ENCODE data around the gene IBSP. TPM values are rescaled to one million over a fixed set of nuclear protein-coding genes. Genes with fewer than 3 reads are reported as not detected.

The IBSP gene
- total RNA-seq, 1 experiment from 2014 or later, result not detected

DNA sequence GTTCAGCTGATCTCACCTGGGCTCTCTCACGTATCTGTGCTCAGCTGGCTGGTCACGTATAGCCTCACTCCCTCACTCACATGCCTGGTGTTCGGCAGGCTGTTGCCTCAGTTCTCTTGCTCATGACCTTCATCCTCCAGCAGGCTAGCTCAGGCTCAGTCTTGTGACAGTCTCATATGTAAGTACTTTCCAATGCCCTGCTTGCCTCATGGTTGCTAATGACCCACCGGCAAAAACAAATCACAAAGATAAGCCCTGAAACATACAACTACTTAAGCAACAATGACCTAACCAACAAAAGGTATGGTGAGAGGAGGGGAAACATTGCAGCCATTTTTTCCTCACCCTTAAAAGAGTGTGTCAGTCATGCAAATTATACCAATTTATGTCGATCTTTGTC lies 58.4 kb downstream of the IBSP start:
- Histone ChIP-seq H3K36me3 (ENCODE audit: control insufficient read depth, insufficient read depth, low read length) (no peaks in the 10 kb centered on the region), H3K4me1 (ENCODE audit: control insufficient read depth, insufficient read depth, low read length) (no peaks in the 10 kb centered on the region), H3K27me3 (ENCODE audit: control insufficient read depth, insufficient read depth, low read length) (no peaks in the 10 kb centered on the region; the same call in 1 of the 2 replicates), H3K4me3 (ENCODE audit: low read depth in 2 of 2, low read length in 2 of 2) (no peak overlapping the region), H3K27ac (ENCODE audit: low read length) (no peak overlapping the region), H3K9me3 (ENCODE audit: control insufficient read depth, insufficient read depth, low read depth, low read length) (no peaks in the 10 kb centered on the region)
- POLR2A ChIA-PET, result no interaction called here
- no TSS peak for BruUV-seq (replicated peaks)
- CTCF ChIA-PET, result no interaction called here
- intact Hi-C loops (cut with micrococcal nuclease; ENCODE audit: unreplicated experiment) (no loop called here), in situ Hi-C loops (cut with HindIII; ENCODE audit: low pct_unique_long_range_greater_than_20kb, low sequenced_read_pairs) (no loop called here)
- TF ChIP-seq, protein P1, sequence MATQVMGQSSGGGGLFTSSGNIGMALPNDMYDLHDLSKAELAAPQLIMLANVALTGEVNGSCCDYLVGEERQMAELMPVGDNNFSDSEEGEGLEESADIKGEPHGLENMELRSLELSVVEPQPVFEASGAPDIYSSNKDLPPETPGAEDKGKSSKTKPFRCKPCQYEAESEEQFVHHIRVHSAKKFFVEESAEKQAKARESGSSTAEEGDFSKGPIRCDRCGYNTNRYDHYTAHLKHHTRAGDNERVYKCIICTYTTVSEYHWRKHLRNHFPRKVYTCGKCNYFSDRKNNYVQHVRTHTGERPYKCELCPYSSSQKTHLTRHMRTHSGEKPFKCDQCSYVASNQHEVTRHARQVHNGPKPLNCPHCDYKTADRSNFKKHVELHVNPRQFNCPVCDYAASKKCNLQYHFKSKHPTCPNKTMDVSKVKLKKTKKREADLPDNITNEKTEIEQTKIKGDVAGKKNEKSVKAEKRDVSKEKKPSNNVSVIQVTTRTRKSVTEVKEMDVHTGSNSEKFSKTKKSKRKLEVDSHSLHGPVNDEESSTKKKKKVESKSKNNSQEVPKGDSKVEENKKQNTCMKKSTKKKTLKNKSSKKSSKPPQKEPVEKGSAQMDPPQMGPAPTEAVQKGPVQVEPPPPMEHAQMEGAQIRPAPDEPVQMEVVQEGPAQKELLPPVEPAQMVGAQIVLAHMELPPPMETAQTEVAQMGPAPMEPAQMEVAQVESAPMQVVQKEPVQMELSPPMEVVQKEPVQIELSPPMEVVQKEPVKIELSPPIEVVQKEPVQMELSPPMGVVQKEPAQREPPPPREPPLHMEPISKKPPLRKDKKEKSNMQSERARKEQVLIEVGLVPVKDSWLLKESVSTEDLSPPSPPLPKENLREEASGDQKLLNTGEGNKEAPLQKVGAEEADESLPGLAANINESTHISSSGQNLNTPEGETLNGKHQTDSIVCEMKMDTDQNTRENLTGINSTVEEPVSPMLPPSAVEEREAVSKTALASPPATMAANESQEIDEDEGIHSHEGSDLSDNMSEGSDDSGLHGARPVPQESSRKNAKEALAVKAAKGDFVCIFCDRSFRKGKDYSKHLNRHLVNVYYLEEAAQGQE (IDR thresholded peaks at IDR 0.05; ENCODE audit: insufficient read depth in 1 of 2, low read depth in 2 of 2, low read length in 1 of 2), result no peak
- TF ChIP-seq, protein P2, sequence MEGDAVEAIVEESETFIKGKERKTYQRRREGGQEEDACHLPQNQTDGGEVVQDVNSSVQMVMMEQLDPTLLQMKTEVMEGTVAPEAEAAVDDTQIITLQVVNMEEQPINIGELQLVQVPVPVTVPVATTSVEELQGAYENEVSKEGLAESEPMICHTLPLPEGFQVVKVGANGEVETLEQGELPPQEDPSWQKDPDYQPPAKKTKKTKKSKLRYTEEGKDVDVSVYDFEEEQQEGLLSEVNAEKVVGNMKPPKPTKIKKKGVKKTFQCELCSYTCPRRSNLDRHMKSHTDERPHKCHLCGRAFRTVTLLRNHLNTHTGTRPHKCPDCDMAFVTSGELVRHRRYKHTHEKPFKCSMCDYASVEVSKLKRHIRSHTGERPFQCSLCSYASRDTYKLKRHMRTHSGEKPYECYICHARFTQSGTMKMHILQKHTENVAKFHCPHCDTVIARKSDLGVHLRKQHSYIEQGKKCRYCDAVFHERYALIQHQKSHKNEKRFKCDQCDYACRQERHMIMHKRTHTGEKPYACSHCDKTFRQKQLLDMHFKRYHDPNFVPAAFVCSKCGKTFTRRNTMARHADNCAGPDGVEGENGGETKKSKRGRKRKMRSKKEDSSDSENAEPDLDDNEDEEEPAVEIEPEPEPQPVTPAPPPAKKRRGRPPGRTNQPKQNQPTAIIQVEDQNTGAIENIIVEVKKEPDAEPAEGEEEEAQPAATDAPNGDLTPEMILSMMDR (IDR thresholded peaks at IDR 0.05), result no peak
- TF ChIP-seq SIN3A (IDR thresholded peaks at IDR 0.05; ENCODE audit: borderline replicate concordance, insufficient read depth, low read depth, low read length), result no peak
- TF ChIP-seq POLR2AphosphoS5 (IDR thresholded peaks at IDR 0.05; ENCODE audit: low read depth, low read length), result no peak
- TF ChIP-seq TCF7L2 (IDR thresholded peaks at IDR 0.05; ENCODE audit: low read depth, low read length), result no peak
- ATAC-seq, result no peak
- DNase-seq (ENCODE audit: low read depth, low spot score), result no peak

Other genes with a start within 250 kb of the IBSP start
- not detected for gene DSPP, start 191.0 kb upstream of the IBSP start, total RNA-seq (2021; ENCODE audit: unreplicated experiment)
- gene DMP1, start 149.3 kb upstream of the IBSP start, total RNA-seq (2021; ENCODE audit: unreplicated experiment), result not detected
- gene MEPE, start 33.4 kb downstream of the IBSP start, total RNA-seq (2021; ENCODE audit: unreplicated experiment), result not detected
- gene SPP1, start 176.2 kb downstream of the IBSP start, total RNA-seq (2021; ENCODE audit: unreplicated experiment), result 1.6 TPM
- gene PKD2, start 208.1 kb downstream of the IBSP start, total RNA-seq (2021; ENCODE audit: unreplicated experiment), result 21.7 TPM